Measurements from ENCODE around the gene LRRC25.

DNA sequence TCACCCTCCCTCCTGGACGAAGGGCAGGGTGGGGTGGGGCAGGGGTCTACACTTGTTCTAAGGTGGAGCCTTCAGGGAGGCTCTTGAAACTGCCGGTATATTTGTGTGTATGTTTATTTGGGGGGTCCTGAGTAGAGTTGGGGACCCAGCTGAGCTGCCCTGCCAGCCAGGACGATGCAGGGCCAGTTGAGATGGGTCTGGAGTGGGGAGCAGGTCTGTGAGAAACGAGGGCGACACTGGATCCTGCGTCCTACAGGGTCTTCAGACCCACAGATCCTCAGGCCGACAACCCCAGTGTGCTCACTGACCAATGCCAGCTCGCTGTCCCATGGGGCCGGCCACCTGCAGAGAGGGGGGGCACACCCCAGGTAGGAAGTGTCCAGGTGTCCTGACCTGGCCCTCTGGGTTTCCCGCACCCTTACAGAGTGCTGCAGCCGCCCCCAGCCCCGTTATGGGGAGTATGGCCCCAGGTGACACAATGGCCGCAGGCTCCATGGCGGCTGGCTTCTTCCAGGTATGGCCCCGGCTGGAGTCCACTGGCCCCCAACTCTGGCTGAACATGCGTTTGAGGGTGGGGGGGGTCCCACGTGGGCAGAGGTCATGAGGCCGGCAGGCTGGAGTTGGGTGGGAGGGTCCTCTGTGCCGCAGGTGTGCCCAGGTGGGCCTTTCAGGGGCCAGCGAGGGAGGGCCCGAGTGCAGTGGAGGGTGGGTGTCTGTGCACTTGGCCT lies 33.2 kb upstream of the LRRC25 start:
- TF ChIP-seq CTCF (IDR thresholded peaks at IDR 0.05; ENCODE audit: extremely low read depth in 1 of 2, insufficient read depth in 1 of 2, low read depth in 1 of 2, low read length in 2 of 2) = no peak
- no peak for TF ChIP-seq POLR2A (IDR thresholded peaks at IDR 0.05; ENCODE audit: low read depth, low read length)
- no peak for TF ChIP-seq POLR2AphosphoS5 (IDR thresholded peaks at IDR 0.05; ENCODE audit: insufficient read depth, low read depth, low read length)
- no peak for TF ChIP-seq MYC (IDR thresholded peaks at IDR 0.05; ENCODE audit: low read depth, low read length)
- TF ChIP-seq EZH2 (IDR thresholded peaks at IDR 0.05; ENCODE audit: borderline replicate concordance, low read depth, low read length, severe bottlenecking) = no peak
- TF ChIP-seq, protein P1, sequence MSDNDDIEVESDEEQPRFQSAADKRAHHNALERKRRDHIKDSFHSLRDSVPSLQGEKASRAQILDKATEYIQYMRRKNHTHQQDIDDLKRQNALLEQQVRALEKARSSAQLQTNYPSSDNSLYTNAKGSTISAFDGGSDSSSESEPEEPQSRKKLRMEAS (IDR thresholded peaks at IDR 0.05; ENCODE audit: insufficient read depth, insufficient read length) = no peak
- TF ChIP-seq GATA2 (IDR thresholded peaks at IDR 0.05; ENCODE audit: insufficient read depth, insufficient read length, low read depth, low read length) = no peak
- TF ChIP-seq FOS (IDR thresholded peaks at IDR 0.05; ENCODE audit: borderline replicate concordance, insufficient read depth, low read length) = no peak

All from endothelial cell of umbilical vein (primary cell).